ENCODE measurements around the gene TLX1.
"Not testable (repeated sequence)": the region's sequence is repeated elsewhere in the genome, so short reads cannot be mapped to it uniquely, and the experiment has no call there.

Gene TLX1

DNA sequence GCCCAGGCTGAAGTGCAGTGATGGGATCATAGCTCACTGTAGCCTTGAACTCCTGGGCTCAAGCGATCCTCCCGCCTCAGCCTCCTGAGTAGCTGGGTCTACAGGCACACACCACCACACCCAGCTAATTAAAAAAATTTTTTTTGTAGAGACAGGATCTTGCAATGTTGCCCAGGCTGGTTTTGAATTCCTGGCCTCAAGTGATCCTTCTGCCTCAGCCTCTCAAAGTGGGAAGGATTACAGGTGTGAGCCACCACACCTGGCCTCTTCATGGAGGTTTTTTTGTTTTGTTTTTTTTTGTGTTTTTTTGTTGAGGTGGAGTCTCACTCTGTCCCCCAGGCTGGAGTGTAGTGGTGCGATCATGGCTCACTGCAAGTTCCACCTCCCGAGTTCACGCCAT, 23.4 kb downstream of the TLX1 start:
- not testable (repeated sequence) for DNase-seq

DNA sequence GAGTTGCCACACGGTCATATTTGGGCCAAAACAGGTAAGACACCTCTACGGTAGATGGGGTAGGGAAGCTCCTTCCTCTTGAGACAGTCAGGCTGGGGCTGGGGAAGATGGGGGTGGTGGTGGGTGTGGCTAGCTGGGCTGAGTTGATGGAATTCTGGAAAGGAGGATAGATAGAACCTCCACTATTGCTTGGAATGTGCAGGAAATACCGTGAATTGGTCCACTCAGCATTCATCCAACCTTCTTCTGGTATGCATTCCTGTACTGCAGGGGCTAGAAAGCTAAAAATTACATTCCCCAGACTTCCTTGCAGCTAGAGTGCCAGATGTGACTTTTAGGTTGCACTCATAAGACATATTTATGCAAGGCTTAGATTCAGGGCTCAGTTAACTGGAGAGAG, 24.8 kb downstream of the TLX1 start:
- no peak for DNase-seq

DNA sequence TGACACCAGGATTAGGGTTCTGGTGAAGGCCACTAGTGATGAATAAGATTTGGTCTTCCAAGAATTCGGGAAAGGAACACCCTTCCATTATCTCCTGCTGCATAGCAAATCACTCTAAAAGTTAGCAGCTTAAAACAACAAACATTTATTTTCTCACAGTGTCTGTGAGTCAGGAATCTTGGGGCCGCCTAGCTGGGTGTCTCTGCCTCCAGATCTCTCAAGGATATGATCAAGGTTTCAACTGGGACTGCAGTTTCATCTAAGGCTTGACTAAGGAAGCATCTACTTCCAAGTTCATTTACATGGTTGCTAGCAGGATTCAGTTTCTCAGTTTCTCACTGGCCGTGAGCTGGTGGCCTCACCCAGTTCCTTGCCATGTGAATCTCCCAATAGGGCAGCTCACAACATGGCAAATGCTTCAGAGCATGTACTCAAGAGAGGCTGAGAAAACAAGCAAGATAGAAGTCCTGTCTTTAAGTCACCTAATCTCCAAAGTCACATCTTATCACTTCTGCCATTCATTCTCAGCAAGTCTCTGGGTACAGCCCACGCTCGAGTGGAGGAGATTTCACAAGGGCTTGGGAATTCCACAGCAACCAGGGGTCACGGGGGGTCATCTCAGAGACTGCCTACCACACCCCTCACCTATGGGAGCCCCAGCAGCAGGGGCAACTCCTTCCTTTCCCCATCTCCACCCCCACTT, 26.8 kb downstream of the TLX1 start:
- DNase-seq: no peak

DNA sequence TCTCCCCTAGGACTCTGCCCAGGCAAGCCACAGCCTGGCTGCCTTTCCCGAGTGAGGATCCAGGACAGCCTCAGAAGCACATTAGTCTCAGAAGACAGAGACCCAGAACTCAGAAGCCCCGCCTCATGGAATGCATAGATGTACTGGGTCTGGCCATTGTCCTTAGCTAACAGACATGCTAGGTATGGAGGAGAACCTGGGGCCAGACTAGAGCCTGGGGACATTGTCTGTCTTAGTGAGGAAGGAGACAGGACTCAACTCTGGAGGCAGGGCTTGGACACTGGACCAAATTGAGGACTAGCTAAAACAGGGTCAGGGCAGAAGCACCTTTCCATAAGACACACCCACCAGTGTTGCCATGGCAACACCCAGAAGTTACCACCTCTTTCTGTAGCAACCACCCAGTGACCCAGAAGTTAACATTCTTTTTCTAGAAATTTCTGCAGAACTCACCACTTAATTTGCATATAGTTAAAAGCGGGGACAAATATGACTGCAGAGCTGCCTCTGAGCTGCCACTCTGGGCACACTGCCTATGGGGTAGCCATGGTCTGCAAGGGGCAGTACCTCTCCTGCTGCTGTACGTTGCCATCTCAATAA, 27.5 kb downstream of the TLX1 start:
- no peak for DNase-seq

DNA sequence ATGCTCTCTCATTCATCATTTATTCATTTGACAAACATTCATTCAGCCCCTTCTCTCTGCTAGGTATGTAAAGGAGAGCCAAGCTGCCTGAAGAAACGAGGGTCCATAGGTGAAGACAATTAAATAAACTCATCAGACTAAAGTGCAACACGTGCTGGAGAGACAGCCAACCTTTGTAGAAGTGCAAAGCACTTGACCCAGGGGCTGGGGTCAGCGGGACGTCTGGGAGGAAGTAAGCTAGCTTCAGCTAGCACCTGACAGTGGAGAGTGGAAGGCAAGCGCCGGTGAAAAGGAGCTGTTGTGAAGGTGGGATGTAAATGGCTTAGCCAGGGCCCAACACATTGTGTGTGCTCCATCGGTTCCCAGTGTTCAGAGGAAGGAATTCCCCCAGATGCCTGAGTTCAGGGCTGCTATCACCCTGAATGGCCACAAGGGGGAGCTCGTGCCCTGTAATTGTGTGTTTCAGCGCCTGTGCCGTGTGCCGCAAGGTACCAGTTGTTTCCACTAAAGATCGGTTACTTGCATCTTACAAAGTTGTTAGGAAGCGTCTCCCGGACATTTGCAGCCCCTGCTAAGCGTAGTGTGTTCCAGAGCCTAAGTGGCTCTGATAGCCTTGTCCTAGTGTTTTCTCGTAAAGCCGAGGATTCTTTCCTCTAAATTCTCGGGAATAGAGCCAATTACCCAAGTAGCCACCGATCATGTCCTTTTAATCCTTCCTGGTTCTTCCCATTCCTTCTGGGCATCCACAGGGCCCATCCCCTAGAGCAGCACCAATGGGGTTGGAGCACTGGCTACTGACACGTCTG, 30.6 kb downstream of the TLX1 start:
- DNase-seq: peak; percentile 68

DNA sequence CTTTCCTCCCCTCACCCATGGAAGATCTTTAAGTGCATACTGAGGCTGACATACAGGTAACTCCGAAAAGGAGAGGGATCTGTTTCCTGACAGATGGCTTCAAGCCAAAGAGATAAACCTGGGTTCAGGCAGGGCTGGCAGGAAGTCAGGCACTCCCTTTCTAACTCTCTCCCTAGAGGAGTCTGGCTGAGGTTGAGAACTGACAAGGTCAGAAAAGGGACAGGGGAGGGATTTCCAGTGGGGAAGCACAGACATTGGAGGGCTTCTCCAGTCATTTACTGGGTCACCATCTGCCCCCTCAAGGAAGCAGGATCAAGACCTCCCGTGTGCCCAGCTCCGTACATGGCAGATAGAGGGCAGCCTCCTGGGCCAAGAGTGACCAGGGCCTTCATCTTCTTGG, 31.6 kb downstream of the TLX1 start:
- DNase-seq: no peak

DNA sequence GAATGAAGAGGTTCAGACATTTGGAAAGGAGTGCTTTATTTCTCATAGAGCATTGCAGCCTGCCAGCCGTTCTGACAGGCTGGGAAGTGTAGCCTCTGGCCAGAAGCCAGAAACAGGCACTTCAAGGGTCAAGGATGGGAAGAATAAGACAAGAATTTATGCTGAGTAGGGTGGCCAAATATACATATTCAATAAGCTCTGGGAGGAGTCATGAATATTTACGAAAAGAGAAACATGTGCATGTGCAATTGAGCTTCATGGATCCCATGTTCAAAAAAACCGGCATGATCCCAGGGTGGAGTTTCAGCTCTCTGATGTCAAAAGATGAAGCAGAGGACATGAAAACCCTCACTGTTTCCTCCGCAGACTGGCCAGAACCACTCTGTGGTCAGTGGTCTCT, 32.9 kb downstream of the TLX1 start:
- no peak for DNase-seq

DNA sequence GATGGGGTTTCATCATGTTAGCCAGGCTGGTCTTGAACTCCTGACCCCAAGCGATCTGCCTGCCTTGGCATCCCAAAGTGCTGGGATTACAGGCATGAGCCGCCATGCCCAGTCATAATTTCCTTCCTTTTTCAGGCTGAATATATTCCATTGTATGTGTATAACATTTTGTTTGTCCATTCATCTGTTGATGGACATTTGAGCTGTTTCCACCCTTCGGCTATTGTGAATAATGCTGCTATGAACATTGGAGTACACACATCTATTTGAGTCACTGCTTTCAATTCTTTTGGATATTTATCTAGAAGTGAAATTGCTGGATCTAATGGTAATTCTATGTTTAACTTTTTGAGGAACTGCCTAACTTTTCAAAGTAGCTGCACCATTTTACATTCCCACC, 34.6 kb downstream of the TLX1 start:
- DNase-seq: no peak

DNA sequence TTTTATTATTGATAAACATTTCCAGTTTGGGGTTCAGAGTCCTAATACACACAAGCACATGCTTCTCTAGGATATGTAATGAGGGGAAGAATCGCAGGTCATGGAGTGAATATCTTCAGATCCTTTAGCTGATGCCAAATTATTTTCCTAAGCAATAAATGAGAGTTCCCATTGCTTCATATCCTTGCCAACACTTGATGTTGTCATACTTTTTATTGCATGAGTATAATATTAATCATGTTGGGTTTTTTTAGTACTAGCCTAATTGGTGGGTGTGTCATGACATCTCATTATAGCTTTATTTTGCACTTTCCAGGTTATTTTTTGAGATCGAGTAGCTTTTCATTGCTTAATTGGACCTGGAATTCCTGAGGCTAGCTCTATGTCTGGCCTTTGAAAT, 35.3 kb downstream of the TLX1 start:
- no peak for DNase-seq

DNA sequence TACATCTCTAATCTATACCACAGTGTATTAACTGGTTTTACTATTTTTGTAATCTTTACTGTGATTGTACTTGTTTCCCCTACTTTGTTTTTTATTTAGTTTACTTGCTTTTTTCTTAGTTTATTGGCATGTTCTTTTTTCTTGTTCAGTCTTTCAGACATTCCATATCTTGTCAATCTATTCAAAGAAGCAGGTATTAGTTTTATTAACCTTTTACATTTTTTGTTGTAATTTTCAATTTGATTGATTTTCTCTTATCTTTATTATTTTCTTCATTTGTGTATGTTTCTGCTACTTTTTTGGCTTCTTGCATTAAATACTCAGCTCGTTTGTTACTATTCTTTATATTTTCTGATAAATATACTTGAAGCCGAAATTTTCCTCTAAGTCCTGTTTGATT, 41.6 kb downstream of the TLX1 start:
- no peak for DNase-seq

DNA sequence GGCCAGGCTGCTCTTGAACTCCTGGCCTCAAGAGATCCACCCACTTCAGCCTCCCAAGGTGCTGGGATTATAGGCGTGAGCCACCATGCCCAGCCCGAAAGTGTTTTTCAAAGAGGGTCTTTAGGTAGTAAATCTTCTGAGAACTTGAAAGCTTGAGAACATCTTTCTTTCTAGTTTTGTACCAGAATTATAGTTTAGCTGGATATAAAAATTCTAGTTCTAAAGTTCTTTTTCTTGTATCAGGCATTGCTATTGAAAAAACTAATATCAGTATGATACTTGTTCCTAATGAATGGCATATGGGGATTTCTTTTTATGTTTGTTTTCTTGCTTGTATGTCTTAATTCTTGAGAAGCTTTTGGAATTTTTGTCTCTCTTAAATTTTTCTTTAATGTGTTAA, 43.2 kb downstream of the TLX1 start:
- no peak for DNase-seq

DNA sequence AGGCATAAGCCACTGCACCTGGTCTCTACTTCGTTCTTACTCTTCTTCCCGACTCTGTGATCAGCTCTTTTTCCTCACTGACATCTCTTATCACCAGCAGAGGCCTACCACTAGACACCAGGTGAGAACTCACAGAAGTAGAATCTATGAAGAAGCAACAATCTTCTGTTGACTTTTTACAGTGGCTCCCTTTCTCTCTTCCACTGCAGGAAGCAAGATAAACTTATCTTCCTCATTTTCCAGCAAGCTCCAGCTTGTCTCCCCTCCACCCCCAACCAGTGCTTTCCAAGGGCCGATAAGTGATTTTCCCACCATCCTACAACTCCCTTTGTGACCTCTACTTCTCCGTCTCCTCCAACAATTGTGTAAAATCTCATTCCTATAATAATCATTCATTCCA, 45.5 kb downstream of the TLX1 start:
- no peak for DNase-seq

DNA sequence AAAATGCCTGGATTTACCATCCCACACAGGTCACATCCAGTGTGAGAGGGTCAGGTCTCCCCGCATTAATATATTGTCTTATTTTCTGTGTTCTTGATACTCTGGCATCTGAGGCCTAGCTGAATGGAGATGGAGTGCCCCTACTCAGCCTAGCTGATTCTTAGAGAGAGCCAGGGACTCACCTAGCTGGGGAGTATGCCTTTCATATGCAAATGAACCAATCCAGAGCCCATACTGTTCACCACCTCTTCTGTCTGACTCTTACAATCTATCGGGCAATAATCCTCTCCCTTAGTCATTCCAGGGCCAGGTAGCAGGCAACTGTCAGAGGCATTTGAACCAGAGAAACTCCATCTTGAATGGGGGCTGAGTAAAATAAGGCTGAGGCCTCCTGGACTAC, 51.8 kb downstream of the TLX1 start:
- DNase-seq: no peak

DNA sequence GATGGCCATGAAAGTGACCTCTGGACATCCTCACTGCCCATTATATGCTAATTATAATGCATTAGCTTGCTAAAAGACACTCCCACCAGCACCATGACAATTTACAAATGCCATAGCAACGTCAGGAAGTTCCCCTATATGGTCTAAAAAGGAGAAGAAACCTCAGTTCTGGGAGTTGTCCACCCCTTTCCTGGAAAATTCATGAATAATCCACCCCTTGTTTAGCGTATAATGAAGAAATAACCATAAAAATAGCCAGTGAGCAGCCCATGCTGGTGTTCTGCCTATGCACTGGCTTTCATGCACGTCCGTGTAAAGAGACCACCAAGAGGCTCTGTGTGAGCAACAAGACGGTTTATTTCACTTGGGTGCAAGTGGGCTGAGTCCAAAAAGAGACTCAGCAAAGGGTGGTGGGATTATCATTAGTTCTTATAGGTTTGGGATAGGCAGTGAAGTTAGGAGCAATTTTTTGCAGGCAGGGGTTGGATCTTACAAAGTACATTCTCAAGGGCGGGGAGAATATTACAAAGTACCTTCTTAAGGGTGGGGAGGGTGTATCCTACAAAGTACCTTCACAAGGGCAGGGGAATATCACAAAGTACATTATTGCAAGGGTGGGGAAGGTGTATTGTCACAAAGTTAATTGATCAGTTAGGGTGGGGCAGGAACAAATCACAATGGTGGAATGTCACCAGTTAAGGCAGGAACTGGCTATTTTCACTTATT, 52.5 kb downstream of the TLX1 start:
- DNase-seq: no peak

All from stimulated activated CD4-positive, alpha-beta T cell treated with anti-CD3 and anti-CD28 coated beads, Interleukin-4, amount 100 ng/mL, for 1 hour (primary cell).